HepG2 (cell line): ENCODE results near the gene FRMD5. TPM values are rescaled to one million over a fixed set of nuclear protein-coding genes. Genes with fewer than 3 reads are reported as not detected.

Experiments
- ATF1 ChIP-seq: IDR thresholded peaks from 2 replicates; pipeline ENCODE4 v1.6.1; 2016; ENCODE audit warnings: mild to moderate bottlenecking, control low read depth
- EZH2 ChIP-seq: conservative IDR thresholded peaks from 2 replicates; pipeline ENCODE4 v1.6.1; 2012; ENCODE audit warnings: mild to moderate bottlenecking, low read depth, low read length, moderate library complexity
- JDP2 ChIP-seq: sonication (generic); formaldehyde crosslinking; IDR thresholded peaks from 2 replicates; pipeline ENCODE4 v1.8.1; 2022; ENCODE audit warnings: missing genetic modification reagents, borderline replicate concordance
- ZBTB42 ChIP-seq: sonication (generic); formaldehyde crosslinking; IDR thresholded peaks from 2 replicates; pipeline ENCODE4 v1.5.0; 2020; ENCODE audit warnings: mild to moderate bottlenecking, missing genetic modification reagents
- ZNF674 ChIP-seq: sonication (generic); formaldehyde crosslinking; IDR thresholded peaks from 2 replicates; pipeline ENCODE4 v1.5.0; 2020; ENCODE audit warnings: low read depth, mild to moderate bottlenecking, missing genetic modification reagents
- polyA plus RNA-seq, 8 experiments: library from polyadenylated mRNA; depleted of rRNA in 3 of 8; stranded (reverse) in 7 of 8; unstranded in 1 of 8; fragments of >200 nt; fragmentation: Illumina TruSeq in 4 of 8; extraction: Trizol in 4 of 8; gene quantifications; 2 replicates each; pipeline versions ENCODE4 v1.2.1 to v1.2.3, GENCODE V29; 2011 to 2016; ENCODE audit warnings: low read depth in 4 of 8, missing spikeins in 1 of 8, mixed read lengths in 1 of 8; ENCODE audit not compliant: insufficient read depth in 1 of 8
- total RNA-seq, 5 experiments: library from RNA; depleted of rRNA; stranded (reverse); fragments of >200 nt; fragmentation: Illumina TruSeq; extraction: Trizol; gene quantifications; 2 replicates each; pipeline ENCODE4 v1.2.3, GENCODE V29; 2016; ENCODE audit warnings: low read depth in 1 of 5
- TF ChIP-seq, protein P1 (sequence below): sonication (generic); formaldehyde crosslinking; IDR thresholded peaks from 2 replicates; pipeline ENCODE4 v1.4.0; 2020; ENCODE audit warnings: missing genetic modification reagents, borderline replicate concordance
- TF ChIP-seq, protein P2 (sequence below): sonication (generic); formaldehyde crosslinking; IDR thresholded peaks from 2 replicates; pipeline ENCODE4 v1.5.0; 2020; ENCODE audit warnings: mild to moderate bottlenecking, missing genetic modification reagents
- TF ChIP-seq, protein P3 (sequence below): sonication (generic); formaldehyde crosslinking; IDR thresholded peaks from 2 replicates; pipeline ENCODE4 v1.4.0; 2020; ENCODE audit warnings: missing genetic modification reagents
- TF ChIP-seq, protein P4 (sequence below): sonication (generic); formaldehyde crosslinking; IDR thresholded peaks from 2 replicates; pipeline ENCODE4 v1.4.0; 2020; ENCODE audit warnings: mild to moderate bottlenecking, missing genetic modification reagents

Gene FRMD5
- total and polyA plus RNA-seq, 2 of the 13 experiments (the other 11 are each of a cell fraction or from before 2014, with no cell fraction given): 0.93 to 1.5 TPM

DNA sequence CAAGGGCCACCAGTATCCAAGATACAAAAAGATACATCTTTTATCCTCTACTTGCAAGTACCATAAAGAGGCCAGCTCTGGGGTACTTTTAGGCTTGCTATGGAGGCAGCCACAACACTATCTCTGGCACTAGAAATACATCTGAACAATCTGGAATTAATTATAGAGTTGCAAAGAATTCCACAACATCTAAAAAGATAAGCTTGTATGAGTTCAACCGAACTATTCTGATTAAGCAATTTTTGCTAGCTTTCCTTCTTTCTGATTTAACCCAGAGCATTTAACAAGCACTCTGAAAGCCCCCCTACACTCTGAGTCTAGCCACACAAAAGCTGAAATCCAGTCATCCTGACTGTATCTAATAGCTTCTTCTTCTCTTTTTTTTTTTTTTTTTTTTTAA lies 95.4 kb downstream of the FRMD5 start (continued):
- TF ChIP-seq, protein P1, sequence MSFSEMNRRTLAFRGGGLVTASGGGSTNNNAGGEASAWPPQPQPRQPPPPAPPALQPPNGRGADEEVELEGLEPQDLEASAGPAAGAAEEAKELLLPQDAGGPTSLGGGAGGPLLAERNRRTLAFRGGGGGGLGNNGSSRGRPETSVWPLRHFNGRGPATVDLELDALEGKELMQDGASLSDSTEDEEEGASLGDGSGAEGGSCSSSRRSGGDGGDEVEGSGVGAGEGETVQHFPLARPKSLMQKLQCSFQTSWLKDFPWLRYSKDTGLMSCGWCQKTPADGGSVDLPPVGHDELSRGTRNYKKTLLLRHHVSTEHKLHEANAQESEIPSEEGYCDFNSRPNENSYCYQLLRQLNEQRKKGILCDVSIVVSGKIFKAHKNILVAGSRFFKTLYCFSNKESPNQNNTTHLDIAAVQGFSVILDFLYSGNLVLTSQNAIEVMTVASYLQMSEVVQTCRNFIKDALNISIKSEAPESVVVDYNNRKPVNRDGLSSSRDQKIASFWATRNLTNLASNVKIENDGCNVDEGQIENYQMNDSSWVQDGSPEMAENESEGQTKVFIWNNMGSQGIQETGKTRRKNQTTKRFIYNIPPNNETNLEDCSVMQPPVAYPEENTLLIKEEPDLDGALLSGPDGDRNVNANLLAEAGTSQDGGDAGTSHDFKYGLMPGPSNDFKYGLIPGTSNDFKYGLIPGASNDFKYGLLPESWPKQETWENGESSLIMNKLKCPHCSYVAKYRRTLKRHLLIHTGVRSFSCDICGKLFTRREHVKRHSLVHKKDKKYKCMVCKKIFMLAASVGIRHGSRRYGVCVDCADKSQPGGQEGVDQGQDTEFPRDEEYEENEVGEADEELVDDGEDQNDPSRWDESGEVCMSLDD (CRISPR knock-in tag): no peak
- TF ChIP-seq, protein P2, sequence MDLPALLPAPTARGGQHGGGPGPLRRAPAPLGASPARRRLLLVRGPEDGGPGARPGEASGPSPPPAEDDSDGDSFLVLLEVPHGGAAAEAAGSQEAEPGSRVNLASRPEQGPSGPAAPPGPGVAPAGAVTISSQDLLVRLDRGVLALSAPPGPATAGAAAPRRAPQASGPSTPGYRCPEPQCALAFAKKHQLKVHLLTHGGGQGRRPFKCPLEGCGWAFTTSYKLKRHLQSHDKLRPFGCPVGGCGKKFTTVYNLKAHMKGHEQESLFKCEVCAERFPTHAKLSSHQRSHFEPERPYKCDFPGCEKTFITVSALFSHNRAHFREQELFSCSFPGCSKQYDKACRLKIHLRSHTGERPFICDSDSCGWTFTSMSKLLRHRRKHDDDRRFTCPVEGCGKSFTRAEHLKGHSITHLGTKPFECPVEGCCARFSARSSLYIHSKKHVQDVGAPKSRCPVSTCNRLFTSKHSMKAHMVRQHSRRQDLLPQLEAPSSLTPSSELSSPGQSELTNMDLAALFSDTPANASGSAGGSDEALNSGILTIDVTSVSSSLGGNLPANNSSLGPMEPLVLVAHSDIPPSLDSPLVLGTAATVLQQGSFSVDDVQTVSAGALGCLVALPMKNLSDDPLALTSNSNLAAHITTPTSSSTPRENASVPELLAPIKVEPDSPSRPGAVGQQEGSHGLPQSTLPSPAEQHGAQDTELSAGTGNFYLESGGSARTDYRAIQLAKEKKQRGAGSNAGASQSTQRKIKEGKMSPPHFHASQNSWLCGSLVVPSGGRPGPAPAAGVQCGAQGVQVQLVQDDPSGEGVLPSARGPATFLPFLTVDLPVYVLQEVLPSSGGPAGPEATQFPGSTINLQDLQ: no peak
- TF ChIP-seq EZH2 (no peak), JDP2 (CRISPR knock-in tag) (no peak), ZNF674 (CRISPR knock-in tag) (no peak), ZBTB42 (CRISPR knock-in tag) (no peak), ATF1 (no peak)
- TF ChIP-seq, protein P3, sequence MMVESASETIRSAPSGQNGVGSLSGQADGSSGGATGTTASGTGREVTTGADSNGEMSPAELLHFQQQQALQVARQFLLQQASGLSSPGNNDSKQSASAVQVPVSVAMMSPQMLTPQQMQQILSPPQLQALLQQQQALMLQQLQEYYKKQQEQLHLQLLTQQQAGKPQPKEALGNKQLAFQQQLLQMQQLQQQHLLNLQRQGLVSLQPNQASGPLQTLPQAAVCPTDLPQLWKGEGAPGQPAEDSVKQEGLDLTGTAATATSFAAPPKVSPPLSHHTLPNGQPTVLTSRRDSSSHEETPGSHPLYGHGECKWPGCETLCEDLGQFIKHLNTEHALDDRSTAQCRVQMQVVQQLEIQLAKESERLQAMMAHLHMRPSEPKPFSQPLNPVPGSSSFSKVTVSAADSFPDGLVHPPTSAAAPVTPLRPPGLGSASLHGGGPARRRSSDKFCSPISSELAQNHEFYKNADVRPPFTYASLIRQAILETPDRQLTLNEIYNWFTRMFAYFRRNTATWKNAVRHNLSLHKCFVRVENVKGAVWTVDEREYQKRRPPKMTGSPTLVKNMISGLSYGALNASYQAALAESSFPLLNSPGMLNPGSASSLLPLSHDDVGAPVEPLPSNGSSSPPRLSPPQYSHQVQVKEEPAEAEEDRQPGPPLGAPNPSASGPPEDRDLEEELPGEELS: no peak
- TF ChIP-seq, protein P4, sequence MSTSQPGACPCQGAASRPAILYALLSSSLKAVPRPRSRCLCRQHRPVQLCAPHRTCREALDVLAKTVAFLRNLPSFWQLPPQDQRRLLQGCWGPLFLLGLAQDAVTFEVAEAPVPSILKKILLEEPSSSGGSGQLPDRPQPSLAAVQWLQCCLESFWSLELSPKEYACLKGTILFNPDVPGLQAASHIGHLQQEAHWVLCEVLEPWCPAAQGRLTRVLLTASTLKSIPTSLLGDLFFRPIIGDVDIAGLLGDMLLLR (CRISPR knock-in tag): no peak
